WTC11 (cell line): Measurements from ENCODE around the gene ACACA.

Experiments used
- ATF1 ChIP-seq: sonication (generic); formaldehyde crosslinking; IDR thresholded peaks from 2 replicates; pipeline ENCODE4 v1.8.1; 2023; ENCODE audit warnings: mild to moderate bottlenecking, moderate library complexity, missing genetic modification reagents
- CBFB ChIP-seq: sonication (generic); formaldehyde crosslinking; IDR thresholded peaks from 2 replicates; pipeline ENCODE4 v1.8.1; 2022; ENCODE audit warnings: mild to moderate bottlenecking, low read depth, missing genetic modification reagents
- ETV6 ChIP-seq: sonication (generic); formaldehyde crosslinking; IDR thresholded peaks from 2 replicates; pipeline ENCODE4 v1.8.1; 2022; ENCODE audit warnings: mild to moderate bottlenecking, missing genetic modification reagents
- KAT7 ChIP-seq: sonication (generic); formaldehyde crosslinking; IDR thresholded peaks from 2 replicates; pipeline ENCODE4 v1.8.1; 2023; ENCODE audit warnings: missing genetic modification reagents, mild to moderate bottlenecking, borderline replicate concordance
- NFYB ChIP-seq: sonication (generic); formaldehyde crosslinking; conservative IDR thresholded peaks from 2 replicates; pipeline ENCODE4 v1.8.0; 2022; ENCODE audit warnings: low read depth, missing genetic modification reagents
- NR1H2 ChIP-seq: sonication (generic); formaldehyde crosslinking; IDR thresholded peaks from 2 replicates; pipeline ENCODE4 v1.9.0; 2021; ENCODE audit warnings: mild to moderate bottlenecking, moderate library complexity, missing genetic modification reagents
- SP1 ChIP-seq: sonication (generic); formaldehyde crosslinking; conservative IDR thresholded peaks from 2 replicates; pipeline ENCODE4 v1.8.1; 2022; ENCODE audit warnings: missing genetic modification reagents
- TEAD4 ChIP-seq: sonication (generic); formaldehyde crosslinking; IDR thresholded peaks from 2 replicates; pipeline ENCODE4 v1.8.0; 2022; ENCODE audit warnings: mild to moderate bottlenecking, missing genetic modification reagents
- TF ChIP-seq, protein P1 (sequence below): fragments of 200-600 bp; IDR thresholded peaks from 2 replicates; pipeline ENCODE4 v1.8.0; 2022; ENCODE audit warnings: antibody characterized with exemption
- TF ChIP-seq, protein P2 (sequence below): sonication (generic); formaldehyde crosslinking; IDR thresholded peaks from 2 replicates; pipeline ENCODE4 v1.8.0; 2022; ENCODE audit warnings: mild to moderate bottlenecking, missing genetic modification reagents
- TF ChIP-seq, protein P3 (sequence below): sonication (generic); formaldehyde crosslinking; IDR thresholded peaks from 2 replicates; pipeline ENCODE4 v1.8.1; 2023; ENCODE audit warnings: mild to moderate bottlenecking, missing genetic modification reagents, borderline replicate concordance
- TF ChIP-seq, protein P4 (sequence below): sonication (generic); formaldehyde crosslinking; IDR thresholded peaks from 2 replicates; pipeline ENCODE4 v1.8.1; 2022; ENCODE audit warnings: low read depth, mild to moderate bottlenecking, moderate library complexity, missing genetic modification reagents, borderline replicate concordance

DNA sequence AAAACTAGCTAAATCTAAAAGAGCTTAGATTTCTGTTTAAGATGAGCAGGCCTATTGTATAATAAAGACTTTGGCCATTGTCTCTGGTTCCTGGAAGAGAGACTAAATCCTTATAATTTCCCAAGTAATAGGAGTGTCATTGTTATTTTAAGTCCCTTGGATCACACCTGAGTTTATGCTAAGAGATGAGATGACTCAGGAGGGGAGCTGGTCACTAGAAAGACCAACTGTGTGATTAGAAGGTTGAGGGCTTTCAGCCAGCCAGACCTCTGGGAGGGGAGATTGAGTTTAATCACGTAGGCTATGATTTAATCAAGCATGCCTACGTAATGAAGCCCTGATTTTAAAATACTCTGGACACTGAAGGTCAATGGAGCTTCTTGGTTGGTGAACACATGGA is 187.8 kb downstream of the ACACA start:
- TF ChIP-seq, protein P1, sequence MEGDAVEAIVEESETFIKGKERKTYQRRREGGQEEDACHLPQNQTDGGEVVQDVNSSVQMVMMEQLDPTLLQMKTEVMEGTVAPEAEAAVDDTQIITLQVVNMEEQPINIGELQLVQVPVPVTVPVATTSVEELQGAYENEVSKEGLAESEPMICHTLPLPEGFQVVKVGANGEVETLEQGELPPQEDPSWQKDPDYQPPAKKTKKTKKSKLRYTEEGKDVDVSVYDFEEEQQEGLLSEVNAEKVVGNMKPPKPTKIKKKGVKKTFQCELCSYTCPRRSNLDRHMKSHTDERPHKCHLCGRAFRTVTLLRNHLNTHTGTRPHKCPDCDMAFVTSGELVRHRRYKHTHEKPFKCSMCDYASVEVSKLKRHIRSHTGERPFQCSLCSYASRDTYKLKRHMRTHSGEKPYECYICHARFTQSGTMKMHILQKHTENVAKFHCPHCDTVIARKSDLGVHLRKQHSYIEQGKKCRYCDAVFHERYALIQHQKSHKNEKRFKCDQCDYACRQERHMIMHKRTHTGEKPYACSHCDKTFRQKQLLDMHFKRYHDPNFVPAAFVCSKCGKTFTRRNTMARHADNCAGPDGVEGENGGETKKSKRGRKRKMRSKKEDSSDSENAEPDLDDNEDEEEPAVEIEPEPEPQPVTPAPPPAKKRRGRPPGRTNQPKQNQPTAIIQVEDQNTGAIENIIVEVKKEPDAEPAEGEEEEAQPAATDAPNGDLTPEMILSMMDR = no peak
- TF ChIP-seq, protein P2, sequence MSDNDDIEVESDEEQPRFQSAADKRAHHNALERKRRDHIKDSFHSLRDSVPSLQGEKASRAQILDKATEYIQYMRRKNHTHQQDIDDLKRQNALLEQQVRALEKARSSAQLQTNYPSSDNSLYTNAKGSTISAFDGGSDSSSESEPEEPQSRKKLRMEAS = no peak
- TF ChIP-seq ETV6 (CRISPR knock-in tag) (no peak), ATF1 (CRISPR knock-in tag) (no peak), NFYB (CRISPR knock-in tag) (no peak), NR1H2 (CRISPR knock-in tag) (no peak), CBFB (CRISPR knock-in tag) (no peak), TEAD4 (CRISPR knock-in tag) (no peak), KAT7 (no peak), SP1 (CRISPR knock-in tag) (no peak)
- TF ChIP-seq, protein P3, sequence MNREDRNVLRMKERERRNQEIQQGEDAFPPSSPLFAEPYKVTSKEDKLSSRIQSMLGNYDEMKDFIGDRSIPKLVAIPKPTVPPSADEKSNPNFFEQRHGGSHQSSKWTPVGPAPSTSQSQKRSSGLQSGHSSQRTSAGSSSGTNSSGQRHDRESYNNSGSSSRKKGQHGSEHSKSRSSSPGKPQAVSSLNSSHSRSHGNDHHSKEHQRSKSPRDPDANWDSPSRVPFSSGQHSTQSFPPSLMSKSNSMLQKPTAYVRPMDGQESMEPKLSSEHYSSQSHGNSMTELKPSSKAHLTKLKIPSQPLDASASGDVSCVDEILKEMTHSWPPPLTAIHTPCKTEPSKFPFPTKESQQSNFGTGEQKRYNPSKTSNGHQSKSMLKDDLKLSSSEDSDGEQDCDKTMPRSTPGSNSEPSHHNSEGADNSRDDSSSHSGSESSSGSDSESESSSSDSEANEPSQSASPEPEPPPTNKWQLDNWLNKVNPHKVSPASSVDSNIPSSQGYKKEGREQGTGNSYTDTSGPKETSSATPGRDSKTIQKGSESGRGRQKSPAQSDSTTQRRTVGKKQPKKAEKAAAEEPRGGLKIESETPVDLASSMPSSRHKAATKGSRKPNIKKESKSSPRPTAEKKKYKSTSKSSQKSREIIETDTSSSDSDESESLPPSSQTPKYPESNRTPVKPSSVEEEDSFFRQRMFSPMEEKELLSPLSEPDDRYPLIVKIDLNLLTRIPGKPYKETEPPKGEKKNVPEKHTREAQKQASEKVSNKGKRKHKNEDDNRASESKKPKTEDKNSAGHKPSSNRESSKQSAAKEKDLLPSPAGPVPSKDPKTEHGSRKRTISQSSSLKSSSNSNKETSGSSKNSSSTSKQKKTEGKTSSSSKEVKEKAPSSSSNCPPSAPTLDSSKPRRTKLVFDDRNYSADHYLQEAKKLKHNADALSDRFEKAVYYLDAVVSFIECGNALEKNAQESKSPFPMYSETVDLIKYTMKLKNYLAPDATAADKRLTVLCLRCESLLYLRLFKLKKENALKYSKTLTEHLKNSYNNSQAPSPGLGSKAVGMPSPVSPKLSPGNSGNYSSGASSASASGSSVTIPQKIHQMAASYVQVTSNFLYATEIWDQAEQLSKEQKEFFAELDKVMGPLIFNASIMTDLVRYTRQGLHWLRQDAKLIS (CRISPR knock-in tag) = no peak
- TF ChIP-seq, protein P4, sequence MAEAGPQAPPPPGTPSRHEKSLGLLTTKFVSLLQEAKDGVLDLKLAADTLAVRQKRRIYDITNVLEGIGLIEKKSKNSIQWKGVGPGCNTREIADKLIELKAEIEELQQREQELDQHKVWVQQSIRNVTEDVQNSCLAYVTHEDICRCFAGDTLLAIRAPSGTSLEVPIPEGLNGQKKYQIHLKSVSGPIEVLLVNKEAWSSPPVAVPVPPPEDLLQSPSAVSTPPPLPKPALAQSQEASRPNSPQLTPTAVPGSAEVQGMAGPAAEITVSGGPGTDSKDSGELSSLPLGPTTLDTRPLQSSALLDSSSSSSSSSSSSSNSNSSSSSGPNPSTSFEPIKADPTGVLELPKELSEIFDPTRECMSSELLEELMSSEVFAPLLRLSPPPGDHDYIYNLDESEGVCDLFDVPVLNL = no peak
